Measurements from ENCODE around the gene DAB2IP. TPM values are rescaled to one million over a fixed set of nuclear protein-coding genes. Genes with fewer than 3 reads are reported as not detected.

DAB2IP gene
- total RNA-seq, 1 donor from 2014 or later: 0.75 TPM

DNA sequence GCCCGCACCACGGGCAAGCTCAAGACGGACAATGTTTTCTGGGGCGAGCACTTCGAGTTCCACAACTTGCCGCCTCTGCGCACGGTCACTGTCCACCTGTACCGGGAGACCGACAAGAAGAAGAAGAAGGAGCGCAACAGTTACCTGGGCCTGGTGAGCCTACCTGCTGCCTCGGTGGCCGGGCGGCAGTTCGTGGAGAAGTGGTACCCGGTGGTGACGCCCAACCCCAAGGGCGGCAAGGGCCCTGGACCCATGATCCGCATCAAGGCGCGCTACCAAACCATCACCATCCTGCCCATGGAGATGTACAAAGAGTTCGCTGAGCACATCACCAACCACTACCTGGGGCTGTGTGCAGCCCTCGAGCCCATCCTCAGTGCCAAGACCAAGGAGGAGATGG, 108.6 kb downstream of the DAB2IP start:
- DNase-seq: no peak
- intact Hi-C loops (cut with micrococcal nuclease): no loop called here
- POLR2A ChIA-PET: no interaction called here
- Mint-ChIP-seq H3K36me3 (ENCODE audit: low read depth) (no peaks in the 10 kb centered on the region), H3K27me3 (no peaks in the 10 kb centered on the region), H3K27ac (no peak overlapping the region), H3K9me3 (no peaks in the 10 kb centered on the region), H3K4me1 (no peaks in the 10 kb centered on the region), H3K4me3 (no peak overlapping the region)
- ATAC-seq (ENCODE audit: low read depth): no peak
- CTCF ChIA-PET: no interaction called here
- TF ChIP-seq, protein P1, sequence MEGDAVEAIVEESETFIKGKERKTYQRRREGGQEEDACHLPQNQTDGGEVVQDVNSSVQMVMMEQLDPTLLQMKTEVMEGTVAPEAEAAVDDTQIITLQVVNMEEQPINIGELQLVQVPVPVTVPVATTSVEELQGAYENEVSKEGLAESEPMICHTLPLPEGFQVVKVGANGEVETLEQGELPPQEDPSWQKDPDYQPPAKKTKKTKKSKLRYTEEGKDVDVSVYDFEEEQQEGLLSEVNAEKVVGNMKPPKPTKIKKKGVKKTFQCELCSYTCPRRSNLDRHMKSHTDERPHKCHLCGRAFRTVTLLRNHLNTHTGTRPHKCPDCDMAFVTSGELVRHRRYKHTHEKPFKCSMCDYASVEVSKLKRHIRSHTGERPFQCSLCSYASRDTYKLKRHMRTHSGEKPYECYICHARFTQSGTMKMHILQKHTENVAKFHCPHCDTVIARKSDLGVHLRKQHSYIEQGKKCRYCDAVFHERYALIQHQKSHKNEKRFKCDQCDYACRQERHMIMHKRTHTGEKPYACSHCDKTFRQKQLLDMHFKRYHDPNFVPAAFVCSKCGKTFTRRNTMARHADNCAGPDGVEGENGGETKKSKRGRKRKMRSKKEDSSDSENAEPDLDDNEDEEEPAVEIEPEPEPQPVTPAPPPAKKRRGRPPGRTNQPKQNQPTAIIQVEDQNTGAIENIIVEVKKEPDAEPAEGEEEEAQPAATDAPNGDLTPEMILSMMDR (IDR thresholded peaks at IDR 0.05): no peak

DNA sequence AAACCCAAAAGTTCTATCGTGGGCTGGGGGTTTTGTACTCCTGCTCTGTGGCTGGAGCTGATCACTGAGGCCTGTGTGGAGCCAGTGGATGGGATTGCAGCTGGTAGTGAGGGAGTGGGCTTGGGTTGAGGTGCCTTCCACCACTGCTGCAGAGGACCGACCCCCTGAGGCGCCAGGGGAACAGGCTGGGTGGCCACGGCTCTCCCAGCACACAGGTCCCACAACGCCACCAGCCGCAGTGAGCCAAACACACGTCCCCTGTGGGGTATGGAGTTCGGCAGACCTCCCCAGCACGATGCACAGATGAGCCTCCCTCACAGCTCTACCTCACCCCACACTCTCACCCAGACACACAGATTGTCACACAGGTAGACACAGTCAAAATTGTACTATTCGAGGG, 109.1 kb downstream of the DAB2IP start:
- H3K27ac Mint-ChIP-seq: no peak overlapping the region
- POLR2A ChIA-PET: no interaction called here
- TF ChIP-seq, protein P1 (IDR thresholded peaks at IDR 0.05): no peak
- ATAC-seq (ENCODE audit: low read depth): no peak
- no peaks in the 10 kb centered on the region for H3K36me3 Mint-ChIP-seq (ENCODE audit: low read depth)
- intact Hi-C loops (cut with micrococcal nuclease): no loop called here
- H3K4me1 Mint-ChIP-seq: no peaks in the 10 kb centered on the region
- DNase-seq: no peak
- H3K27me3 Mint-ChIP-seq: no peaks in the 10 kb centered on the region
- CTCF ChIA-PET: no interaction called here
- no peak overlapping the region for H3K4me3 Mint-ChIP-seq
- H3K9me3 Mint-ChIP-seq: no peaks in the 10 kb centered on the region

- H3K4me1 Mint-ChIP-seq: no peaks in the 10 kb centered on the region
- H3K4me3 Mint-ChIP-seq: no peak overlapping the region
- H3K27me3 Mint-ChIP-seq: peaks cover 3% of the 10 kb centered on the region
- intact Hi-C loops (cut with micrococcal nuclease): no loop called here
- ChIA-PET CTCF (no interaction called here), POLR2A (no interaction called here)
- H3K27ac Mint-ChIP-seq: no peak overlapping the region
- ATAC-seq (ENCODE audit: low read depth) (no peak), DNase-seq (no peak)
- no peaks in the 10 kb centered on the region for H3K36me3 Mint-ChIP-seq (ENCODE audit: low read depth)
- TF ChIP-seq, protein P1 (IDR thresholded peaks at IDR 0.05): no peak
- no peaks in the 10 kb centered on the region for H3K9me3 Mint-ChIP-seq
Observed at GRCh38 chr9:121763131-121763530, 111.7 kb downstream of the DAB2IP start.

DNA sequence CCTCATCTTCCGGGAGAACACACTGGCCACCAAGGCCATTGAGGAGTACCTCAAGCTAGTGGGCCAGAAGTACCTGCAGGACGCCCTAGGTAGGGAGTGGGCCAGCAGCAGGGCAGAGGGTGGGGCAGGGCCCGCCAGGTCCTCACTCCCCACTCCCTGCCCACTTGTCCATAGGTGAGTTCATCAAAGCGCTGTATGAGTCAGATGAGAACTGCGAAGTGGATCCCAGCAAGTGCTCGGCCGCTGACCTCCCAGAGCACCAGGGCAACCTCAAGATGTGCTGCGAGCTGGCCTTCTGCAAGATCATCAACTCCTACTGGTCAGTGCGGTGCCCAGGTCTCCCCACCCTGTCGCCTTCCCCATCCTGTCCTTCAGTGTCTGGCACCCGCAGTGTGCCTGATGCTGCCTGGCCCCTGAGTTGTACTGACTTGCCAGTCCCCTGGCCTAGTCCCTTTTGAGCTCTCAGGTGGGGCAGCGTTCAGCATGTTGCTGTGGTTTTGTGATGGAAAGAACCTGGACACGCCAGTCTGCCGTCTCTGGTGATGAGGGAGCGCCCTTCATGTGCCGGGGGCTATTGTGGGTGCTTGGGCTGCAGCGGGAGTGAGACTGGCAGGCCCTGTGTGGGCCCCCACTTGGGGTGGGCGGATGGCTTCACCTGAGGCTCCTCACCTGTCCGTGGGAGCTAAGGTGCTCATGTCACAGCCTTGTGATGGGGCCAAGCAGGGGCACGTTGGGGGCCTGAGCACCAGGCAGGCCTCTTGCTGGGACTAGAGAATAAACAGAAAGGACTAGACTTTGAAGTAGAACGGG, 112.3 kb downstream of the DAB2IP start:
- no peaks in the 10 kb centered on the region for H3K36me3 Mint-ChIP-seq (ENCODE audit: low read depth)
- peaks cover 3% of the 10 kb centered on the region for H3K27me3 Mint-ChIP-seq
- ATAC-seq (ENCODE audit: low read depth) (no peak), DNase-seq (no peak)
- ChIA-PET CTCF (no interaction called here), POLR2A (no interaction called here)
- intact Hi-C loops (cut with micrococcal nuclease): no loop called here
- H3K9me3 Mint-ChIP-seq: no peaks in the 10 kb centered on the region
- no peaks in the 10 kb centered on the region for H3K4me1 Mint-ChIP-seq
- H3K4me3 Mint-ChIP-seq: no peak overlapping the region
- TF ChIP-seq, protein P1 (IDR thresholded peaks at IDR 0.05): no peak
- no peak overlapping the region for H3K27ac Mint-ChIP-seq

- no peak for DNase-seq
- CTCF ChIA-PET: no interaction called here
- Mint-ChIP-seq H3K9me3 (no peaks in the 10 kb centered on the region), H3K4me3 (no peak overlapping the region), H3K27ac (no peak overlapping the region), H3K4me1 (no peaks in the 10 kb centered on the region), H3K27me3 (peaks cover 3% of the 10 kb centered on the region), H3K36me3 (ENCODE audit: low read depth) (no peaks in the 10 kb centered on the region)
- no peak for ATAC-seq (ENCODE audit: low read depth)
- POLR2A ChIA-PET: no interaction called here
- intact Hi-C loops (cut with micrococcal nuclease): no loop called here
- TF ChIP-seq, protein P1 (IDR thresholded peaks at IDR 0.05): no peak
Observed at GRCh38 chr9:121764371-121764730, 112.9 kb downstream of the DAB2IP start.
